Measurements from ENCODE around the gene PRG2. TPM values are rescaled to one million over a fixed set of nuclear protein-coding genes. Genes with fewer than 3 reads are reported as not detected.

PRG2 gene
- total RNA-seq, 4 donors from 2014 or later, result not detected

DNA sequence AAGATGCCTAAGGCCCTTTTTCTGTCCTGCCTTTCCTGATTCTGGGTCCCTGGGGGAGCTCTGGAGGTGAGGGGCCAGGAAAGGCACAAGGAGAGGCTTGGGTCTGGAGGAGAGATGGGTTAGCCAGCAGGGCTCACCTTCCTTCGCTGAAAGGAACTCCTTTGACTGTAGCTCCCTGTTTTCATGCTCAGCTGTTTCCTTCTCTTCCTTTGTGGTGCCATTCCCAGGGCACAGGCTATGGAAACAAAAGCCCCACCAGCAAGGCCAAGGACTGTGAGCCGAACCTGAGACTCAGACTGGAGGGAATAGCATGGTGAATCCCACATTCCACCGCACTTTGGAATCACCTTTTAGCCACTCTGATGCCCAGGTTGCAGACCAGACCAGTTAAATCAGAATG lies 26.0 kb upstream of the PRG2 start:
- peaks cover 3 to 36% (median 6%) of the 10 kb centered on the region in 3 donors for H3K4me1 ChIP-seq
- intact Hi-C loops (cut with DNase I), result no loop called here
- H3K36me3 ChIP-seq, result peaks cover 17 to 100% (median 40%) of the 10 kb centered on the region in 3 donors
- 86 to 91% methylated on average over 3 of the region's 3 CpGs for WGBS, 2 donors
- H3K9me3 ChIP-seq, result no peaks in the 10 kb centered on the region
- TF ChIP-seq POLR2A (IDR thresholded peaks at IDR 0.05), result no peak
- TF ChIP-seq, protein P1, sequence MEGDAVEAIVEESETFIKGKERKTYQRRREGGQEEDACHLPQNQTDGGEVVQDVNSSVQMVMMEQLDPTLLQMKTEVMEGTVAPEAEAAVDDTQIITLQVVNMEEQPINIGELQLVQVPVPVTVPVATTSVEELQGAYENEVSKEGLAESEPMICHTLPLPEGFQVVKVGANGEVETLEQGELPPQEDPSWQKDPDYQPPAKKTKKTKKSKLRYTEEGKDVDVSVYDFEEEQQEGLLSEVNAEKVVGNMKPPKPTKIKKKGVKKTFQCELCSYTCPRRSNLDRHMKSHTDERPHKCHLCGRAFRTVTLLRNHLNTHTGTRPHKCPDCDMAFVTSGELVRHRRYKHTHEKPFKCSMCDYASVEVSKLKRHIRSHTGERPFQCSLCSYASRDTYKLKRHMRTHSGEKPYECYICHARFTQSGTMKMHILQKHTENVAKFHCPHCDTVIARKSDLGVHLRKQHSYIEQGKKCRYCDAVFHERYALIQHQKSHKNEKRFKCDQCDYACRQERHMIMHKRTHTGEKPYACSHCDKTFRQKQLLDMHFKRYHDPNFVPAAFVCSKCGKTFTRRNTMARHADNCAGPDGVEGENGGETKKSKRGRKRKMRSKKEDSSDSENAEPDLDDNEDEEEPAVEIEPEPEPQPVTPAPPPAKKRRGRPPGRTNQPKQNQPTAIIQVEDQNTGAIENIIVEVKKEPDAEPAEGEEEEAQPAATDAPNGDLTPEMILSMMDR (IDR thresholded peaks at IDR 0.05), result no peak
- H3K27ac ChIP-seq, result peak overlapping the region in 2 of 4 donors; percentile 17 to 37
- H3K27me3 ChIP-seq, result no peaks in the 10 kb centered on the region
- no peak overlapping the region for H3K4me3 ChIP-seq
- no peak for DNase-seq

DNA sequence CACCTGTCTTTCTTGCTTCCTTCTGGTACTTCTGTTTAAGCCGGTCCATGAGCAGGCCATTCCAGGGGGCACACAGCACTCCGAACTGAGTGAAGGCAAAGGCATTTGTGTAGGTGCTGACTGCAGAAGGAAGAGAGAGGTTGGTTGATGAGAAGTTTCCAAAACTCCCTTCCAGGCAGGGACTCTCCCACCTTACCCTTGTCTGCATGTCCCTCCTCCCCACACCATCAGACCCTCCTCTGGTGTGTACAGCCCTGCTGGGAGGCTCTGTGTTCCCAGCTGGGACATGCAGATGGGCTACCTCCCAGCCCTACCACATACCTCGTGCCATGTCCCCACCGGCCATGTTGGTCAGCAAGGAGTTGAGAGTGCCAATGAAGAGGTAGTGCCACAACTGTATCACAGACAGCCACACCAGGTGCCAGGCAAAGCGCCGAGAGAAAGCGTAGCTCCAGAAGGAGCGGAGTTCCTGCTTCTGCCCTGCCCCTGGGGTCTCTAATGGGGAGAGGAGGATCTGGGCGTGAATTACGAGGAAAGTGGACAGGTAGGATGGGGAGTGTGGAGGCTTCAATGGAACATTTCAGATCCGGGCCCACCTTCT lies 24.3 kb upstream of the PRG2 start:
- H3K9me3 ChIP-seq, result no peaks in the 10 kb centered on the region
- no peak for TF ChIP-seq POLR2A (IDR thresholded peaks at IDR 0.05)
- TF ChIP-seq, protein P1 (IDR thresholded peaks at IDR 0.05), result no peak
- no peak for DNase-seq
- H3K36me3 ChIP-seq, result peaks cover 13 to 100% (median 34%) of the 10 kb centered on the region in 3 donors
- no peak overlapping the region for H3K4me3 ChIP-seq
- WGBS, 2 donors, result 83 to 99% methylated on average over 5 to 7 of the region's 11 CpGs
- no peak overlapping the region for H3K27ac ChIP-seq
- intact Hi-C loops (cut with DNase I), result no loop called here
- H3K27me3 ChIP-seq, result no peaks in the 10 kb centered on the region
- H3K4me1 ChIP-seq, result peaks cover 0 to 30% (median 5%) of the 10 kb centered on the region in 3 donors

DNA sequence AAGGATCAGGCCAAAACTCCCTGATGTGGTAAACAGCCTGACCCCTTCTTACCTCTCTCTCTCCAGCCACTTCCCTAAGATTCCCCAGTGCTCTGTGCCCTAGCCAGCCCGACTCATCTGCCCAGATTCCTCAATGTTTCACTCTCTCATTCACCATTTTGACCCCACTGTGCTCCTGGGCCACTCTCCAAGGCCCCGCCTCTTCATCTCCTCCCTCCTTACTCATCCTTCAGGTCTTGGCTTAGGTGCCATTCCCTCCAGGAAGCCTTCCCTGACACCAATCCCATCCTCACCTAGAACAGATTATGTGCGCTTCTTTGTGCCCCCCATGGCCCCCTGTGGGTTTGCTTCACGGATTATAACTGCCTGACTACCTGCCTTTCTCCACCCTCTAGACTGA lies 23.2 kb upstream of the PRG2 start:
- Histone ChIP-seq H3K27me3 (no peaks in the 10 kb centered on the region), H3K27ac (peak overlapping the region in 1 of 4 donors; percentile 19), H3K9me3 (no peaks in the 10 kb centered on the region), H3K4me3 (no peak overlapping the region), H3K36me3 (peaks cover 23 to 100% (median 44%) of the 10 kb centered on the region in 3 donors), H3K4me1 (peaks cover 0 to 30% (median 5%) of the 10 kb centered on the region in 3 donors)
- no peak for DNase-seq
- intact Hi-C loops (cut with DNase I), result no loop called here
- WGBS, 2 donors, result 79 to 82% methylated on average over 4 of the region's 4 CpGs
- TF ChIP-seq, protein P1 (IDR thresholded peaks at IDR 0.05), result no peak
- no peak for TF ChIP-seq POLR2A (IDR thresholded peaks at IDR 0.05)

DNA sequence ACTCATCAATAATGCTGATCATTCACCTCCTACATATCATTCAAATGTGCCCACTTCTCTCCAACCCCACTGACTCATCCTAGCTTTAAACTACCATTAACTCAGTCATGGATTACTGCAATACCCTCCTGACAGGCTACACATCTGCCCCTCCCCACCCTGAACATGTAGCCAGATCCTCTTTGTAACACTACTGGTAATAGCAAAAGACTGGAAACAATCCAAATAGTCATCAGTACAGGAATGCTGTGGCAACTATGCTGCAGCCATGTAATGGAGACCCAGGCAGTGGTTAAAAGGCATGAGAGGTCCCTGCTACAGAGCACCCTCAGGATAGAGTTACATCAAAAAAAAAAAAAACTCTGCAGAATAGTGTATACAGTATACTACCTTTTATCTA lies 19.8 kb upstream of the PRG2 start:
- intact Hi-C loops (cut with DNase I), result no loop called here
- Histone ChIP-seq H3K4me3 (no peak overlapping the region), H3K9me3 (no peaks in the 10 kb centered on the region), H3K27ac (no peak overlapping the region), H3K27me3 (no peaks in the 10 kb centered on the region), H3K36me3 (peaks cover 16 to 100% (median 51%) of the 10 kb centered on the region in 3 donors), H3K4me1 (peaks cover 0 to 40% (median 17%) of the 10 kb centered on the region in 3 donors)
- TF ChIP-seq, protein P1 (IDR thresholded peaks at IDR 0.05), result no peak
- TF ChIP-seq POLR2A (IDR thresholded peaks at IDR 0.05), result no peak
- DNase-seq, result no peak

DNA sequence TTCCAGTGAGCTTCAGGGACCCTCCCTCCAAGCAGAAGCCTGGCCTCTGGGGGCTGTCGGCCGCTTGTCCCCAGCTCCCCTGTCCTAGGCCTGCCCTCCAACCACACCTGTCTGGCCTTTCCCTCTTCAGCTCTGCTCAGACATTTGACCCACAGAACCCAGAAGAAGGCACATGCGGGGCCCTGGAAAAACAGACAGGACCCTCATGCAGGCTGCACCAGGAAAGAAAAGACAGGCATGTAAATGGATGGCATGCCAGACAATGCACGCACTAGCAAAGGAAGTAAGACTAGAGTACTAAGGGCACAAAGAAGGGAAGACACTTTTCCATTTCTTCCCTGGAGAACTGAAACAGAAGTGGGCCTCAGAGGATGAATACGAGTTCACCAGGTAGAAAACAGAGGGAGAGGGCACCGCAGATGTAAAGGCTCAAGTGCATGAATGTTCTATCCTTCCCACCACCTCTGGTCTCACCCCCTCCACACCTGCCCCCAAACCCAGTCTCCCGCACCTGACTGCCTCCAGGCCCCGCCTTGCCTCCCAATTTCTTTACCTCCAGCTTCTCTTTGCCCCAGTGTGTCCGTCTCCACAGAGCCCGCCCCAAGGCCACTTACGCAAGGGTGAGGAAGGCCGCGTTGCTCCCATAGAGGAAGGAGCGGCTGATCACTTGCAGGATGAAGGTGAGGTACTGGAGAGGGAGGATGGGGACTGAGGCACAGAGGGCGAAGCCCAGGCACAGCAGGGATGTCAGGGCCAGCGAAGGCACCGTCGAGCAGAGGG lies 19.1 kb upstream of the PRG2 start:
- no peak for DNase-seq
- WGBS, 2 donors, result 90 to 93% methylated on average over 14 to 15 of the region's 18 CpGs
- intact Hi-C loops (cut with DNase I), result no loop called here
- Histone ChIP-seq H3K27me3 (no peaks in the 10 kb centered on the region), H3K4me1 (peaks cover 0 to 41% (median 17%) of the 10 kb centered on the region in 3 donors), H3K27ac (no peak overlapping the region), H3K4me3 (no peak overlapping the region), H3K9me3 (no peaks in the 10 kb centered on the region), H3K36me3 (peaks cover 16 to 94% (median 43%) of the 10 kb centered on the region in 3 donors)
- TF ChIP-seq, protein P1 (IDR thresholded peaks at IDR 0.05), result no peak
- TF ChIP-seq POLR2A (IDR thresholded peaks at IDR 0.05), result no peak
